ENCODE results near the gene PROSER1.
A peak's percentile ranks its signal among the peaks of the same experiment; 100 is the strongest.
"Not testable (repeated sequence)": the region's sequence is repeated elsewhere in the genome, so short reads cannot be mapped to it uniquely, and the experiment has no call there.

PROSER1 gene

DNA sequence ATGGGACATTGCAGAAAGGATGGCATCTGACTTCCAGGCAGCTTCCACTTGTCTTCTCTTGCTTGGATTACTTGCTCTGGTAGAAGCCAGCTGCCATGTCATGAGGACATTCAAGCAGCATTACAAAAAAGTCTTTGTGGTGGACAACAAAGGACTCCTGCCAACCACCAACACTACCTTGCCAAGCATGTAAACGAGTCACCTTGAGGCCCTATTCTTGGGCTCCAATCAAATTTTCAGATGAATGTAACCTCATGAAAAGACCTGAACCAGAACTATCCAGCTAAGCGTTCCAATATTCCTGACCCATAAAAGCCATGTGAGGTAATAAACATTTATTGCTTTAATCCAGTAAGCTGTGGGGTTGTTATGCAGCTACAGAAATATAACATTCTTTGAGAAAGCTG lies 12.5 kb downstream of the PROSER1 start:
- peak in 1 of 58 donors; percentile 25 for DNase-seq

DNA sequence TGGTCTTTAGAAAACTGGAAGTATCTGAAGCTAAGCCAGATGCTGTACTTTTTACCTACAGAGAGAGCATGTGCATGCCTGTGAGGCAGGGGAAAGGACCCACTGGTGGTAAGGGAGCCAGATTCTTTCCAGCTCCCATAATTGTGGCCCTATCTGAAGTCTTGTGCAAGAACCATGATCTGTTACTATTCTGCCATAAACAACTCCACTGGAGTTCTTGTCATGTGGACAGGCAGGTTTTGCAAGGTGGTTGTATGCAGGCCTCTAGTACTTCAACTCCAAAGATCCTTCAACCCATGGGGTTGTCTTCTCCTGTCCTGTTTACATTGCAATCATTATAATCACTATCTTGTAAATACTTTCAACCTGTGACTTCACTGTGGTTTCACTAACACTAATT lies 14.1 kb downstream of the PROSER1 start:
- no peak for DNase-seq

DNA sequence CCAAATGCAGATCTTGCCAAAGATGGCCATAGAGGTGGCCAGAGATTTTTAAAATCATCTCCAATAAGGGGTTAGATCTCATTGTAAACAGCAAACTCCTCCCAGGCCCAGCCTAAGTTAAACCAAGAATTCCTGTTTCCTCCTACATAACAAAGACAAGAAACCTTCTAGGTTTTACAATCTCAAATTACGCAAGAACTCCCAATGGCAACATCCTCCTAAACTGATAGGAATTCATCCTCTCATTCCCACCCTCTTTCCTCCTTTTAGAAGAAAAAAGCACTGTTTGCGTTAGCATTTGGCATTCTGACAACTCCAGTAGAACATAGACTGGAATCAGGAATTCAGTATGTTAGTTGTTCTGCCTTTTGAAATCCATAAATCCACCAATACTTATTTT lies 14.6 kb downstream of the PROSER1 start:
- DNase-seq = no peak

DNA sequence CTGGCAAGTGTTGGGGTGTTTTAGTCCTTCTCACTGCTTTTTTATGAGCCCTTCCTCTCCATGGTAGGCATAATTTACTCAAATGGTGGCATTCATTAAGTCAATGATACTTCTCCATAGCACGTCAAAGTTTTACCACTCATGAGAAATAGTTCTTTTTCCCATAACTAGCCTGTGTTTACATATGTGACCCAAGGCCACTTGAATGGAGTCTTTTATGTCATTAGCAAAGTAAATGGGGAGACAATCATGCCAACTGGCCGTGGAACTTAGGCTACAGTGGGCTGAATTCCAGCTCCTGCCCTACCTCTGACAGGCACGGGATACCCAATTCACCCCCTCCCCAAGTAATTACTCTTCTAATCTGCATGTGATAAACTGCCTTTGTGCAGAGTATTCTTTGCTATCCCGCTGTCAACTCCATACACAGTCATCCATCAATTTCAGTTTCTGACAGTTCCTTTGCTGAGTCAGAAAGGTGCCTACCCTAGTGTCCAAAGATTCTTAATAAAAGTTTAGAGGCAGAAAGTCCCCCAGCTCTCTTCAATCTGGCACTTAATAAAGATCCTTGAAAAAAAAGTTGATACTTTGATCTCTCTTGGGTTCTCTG lies 16.9 kb downstream of the PROSER1 start:
- DNase-seq = no peak

DNA sequence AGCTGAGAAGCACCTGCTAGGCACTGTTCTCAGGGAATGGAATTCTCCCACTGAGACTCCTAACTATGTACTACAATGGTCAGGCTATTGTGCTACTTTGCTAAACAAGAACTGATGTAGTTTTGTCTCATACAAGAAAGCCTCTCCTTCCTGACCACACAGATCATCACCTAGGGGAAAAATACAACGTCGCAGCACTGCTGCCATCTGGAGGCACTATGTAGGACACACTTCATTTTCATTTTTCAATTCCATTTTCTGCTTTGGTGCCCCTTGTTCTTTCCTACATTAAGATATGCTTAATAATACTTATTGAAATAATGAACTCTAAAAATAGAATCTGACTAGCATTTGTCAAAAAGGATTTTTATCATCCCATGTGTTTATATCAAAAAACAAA lies 21.1 kb downstream of the PROSER1 start:
- peak in 14 of 58 donors; percentile 1 to 26 (median 5) for DNase-seq

DNA sequence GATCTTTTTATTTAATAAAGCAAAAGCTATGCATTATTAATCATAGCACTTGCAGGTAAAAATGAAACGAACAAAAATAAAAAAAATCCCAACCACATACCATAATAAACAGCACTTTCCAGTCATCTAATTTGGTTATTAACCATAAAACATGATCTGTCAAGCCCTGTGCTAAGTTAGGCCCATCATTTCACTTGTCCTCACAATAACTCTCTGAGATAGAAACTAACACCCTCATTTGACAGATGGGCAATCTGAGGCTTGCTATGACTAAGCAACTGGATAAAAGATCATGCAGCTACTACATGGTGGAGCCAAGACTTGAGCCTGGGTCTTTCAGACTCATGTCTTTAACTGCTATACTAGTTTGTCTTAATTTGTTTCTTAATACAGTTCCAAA lies 21.8 kb downstream of the PROSER1 start:
- DNase-seq = no peak

- no peak for DNase-seq
These were observed 24.4 kb downstream of the PROSER1 start for GRCh38 chr13:39013462-39013861.

GRCh38 chr13:39012608-39013007 lies 25.3 kb downstream of the PROSER1 start:
- no peak for DNase-seq

- not testable (repeated sequence) for DNase-seq
These were observed 31.3 kb downstream of the PROSER1 start for GRCh38 chr13:39006371-39007111.

- no peak for DNase-seq
These were observed 39.1 kb downstream of the PROSER1 start for GRCh38 chr13:38998739-38999138.

DNA sequence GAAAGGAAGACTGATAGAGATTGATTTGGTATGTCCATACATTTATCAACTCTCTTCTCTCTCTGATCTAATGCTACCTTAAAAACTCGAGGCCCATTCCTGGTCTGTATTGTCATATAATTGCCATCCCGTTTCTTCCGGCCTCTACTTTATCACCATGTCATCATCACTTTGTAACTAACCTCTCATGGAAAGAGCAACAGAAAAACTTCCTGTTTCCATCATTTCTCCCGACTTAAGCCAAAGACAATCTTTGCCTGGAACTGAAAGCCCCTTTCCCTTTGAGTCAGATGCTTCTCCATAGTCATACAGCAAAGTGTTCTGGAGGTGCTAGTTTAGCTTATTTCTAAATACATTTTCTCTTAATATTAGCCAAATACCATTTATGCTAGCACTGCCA lies 44.5 kb downstream of the PROSER1 start:
- no peak for DNase-seq

- no peak for DNase-seq
These were observed 47.2 kb downstream of the PROSER1 start, which contains the start of gene STOML3 for GRCh38 chr13:38990693-38991092. Gene STOML3, minus strand, starts transcription at chr13:38990831. Its CDS starts 110 bp downstream, at chr13:38990721.

- DNase-seq = no peak
These were observed 56.8 kb downstream of the PROSER1 start for GRCh38 chr13:38981096-38981495.

DNA sequence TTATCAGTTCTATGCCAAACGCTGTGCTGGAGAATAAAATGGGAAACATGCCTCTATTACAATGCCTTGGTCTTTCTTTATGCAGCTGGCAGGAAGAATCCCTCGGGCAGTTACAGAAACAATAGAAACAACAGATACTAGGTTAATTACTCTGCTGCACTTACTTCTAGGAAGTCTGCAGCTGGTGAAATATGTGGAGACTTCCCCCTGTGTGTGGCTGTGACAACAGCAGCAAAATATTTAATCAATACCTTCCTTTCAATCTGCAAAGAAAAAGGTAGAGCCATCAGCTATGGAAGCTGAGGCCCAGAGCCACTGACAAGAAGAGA lies 57.2 kb downstream of the PROSER1 start:
- no peak for DNase-seq

GRCh38 chr13:38979891-38980749 lies 57.8 kb downstream of the PROSER1 start:
- DNase-seq = peak in 23 of 58 donors; percentile 2 to 51 (median 22)

DNA sequence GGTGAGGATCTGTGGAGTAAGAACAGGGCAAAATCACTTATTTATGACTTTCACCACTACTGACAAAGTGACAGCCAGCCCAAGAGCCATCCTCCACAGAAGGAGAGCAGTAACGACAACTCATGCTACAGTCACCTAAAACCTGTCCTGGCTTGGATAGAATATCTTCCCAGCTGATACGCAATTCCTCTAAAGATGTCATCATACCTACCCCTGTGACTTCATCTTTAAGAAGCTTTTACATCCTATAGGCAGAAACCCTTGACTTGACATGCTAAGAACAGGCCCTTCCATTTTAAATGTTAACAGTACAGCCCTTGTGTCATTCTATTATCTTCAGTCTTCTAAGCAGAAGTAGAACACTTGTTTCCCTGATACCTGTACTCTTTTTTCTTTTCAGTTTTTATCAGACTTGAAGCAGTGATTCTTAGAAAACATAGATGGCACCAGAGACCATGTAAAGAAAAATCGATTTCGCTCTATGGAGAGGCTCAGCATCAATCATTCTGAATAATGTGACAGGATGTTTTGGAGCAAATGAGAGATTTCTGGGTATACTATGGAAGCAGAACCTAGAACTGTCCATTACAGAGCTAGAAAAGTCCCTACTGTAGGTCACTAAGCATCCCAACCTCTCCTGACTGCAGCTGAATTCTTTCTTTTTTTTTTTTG lies 67.4 kb downstream of the PROSER1 start:
- no peak for DNase-seq

GRCh38 chr13:38969187-38969586 lies 68.7 kb downstream of the PROSER1 start:
- no peak for DNase-seq

- peak in 14 of 58 donors; percentile 1 to 57 (median 8) for DNase-seq
These were observed 70.4 kb downstream of the PROSER1 start for GRCh38 chr13:38967446-38967845.

DNA sequence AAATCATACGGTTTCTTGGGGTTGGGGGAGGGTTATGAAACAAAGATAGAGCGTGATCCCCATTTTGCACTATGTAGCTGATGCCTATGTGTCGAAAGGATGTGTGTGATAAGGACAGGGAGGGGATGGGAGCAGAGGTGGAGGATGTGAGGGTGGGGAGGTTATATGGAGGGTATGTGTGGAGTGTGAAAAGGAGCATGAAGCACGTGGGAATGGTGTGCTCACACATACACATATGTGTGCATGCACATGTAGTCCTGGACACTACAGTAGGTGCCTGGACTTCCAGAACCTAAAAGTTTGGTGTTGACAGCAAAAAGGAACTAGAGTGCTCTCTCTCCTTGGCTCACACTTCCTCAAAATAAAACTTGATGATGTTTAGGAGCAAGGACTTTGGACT lies 72.6 kb downstream of the PROSER1 start:
- no peak for DNase-seq

DNA sequence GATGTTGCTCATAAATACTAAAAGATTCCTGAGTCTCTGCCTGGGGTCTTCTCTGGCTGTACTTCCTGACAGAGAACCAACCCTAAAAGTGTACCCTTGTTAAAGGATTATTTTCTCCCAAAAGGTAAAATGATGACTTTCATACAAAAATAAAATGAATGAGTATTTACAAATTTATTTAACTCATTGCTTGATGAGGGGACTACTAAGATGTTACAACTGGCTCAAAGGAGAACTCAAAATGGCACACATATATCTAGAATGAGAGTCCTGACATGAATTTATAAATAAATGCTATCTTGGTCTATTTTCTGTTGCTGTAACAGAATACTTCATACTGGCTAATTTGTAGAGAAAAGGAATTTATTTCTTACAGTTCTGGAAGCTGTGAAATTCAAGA lies 77.7 kb downstream of the PROSER1 start:
- DNase-seq = no peak

Data from anterior cingulate cortex (tissue), 58 donors.